ENCODE data around the gene TBPL1. TPM values are rescaled to one million over a fixed set of nuclear protein-coding genes. Genes with fewer than 3 reads are reported as not detected.

TBPL1 gene
- total RNA-seq, 2 donors from 2014 or later, result 27.7 to 30.8 TPM

DNA sequence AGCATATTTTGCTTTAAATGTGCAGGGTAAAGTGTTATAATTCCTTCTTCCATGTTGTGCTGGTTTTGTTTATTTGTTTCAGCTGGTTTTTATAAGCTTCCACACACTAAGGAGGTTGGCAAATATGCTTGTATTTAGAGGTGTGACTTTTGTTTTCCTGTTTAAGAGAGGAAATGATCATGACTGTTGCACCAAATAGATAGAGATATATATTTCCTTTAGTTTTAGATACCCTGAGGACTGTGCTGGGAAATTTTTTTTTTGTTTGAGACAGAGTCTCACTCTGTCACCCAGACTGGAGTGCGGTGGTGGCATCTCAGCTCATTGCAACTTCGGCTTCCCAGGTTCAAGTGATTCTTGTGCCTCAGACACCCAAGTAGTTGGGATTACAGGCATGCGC is 5.8 kb downstream of the TBPL1 start:
- intact Hi-C loops (cut with DNase I), result no loop called here
- peaks cover 5% of the 10 kb centered on the region for H3K4me1 ChIP-seq (replicated peaks)
- 86% methylated on average over 3 of the region's 3 CpGs for WGBS
- no peaks in the 10 kb centered on the region for H3K27me3 ChIP-seq (replicated peaks; ENCODE audit: insufficient read depth)
- no peak overlapping the region for H3K27ac ChIP-seq
- no peak overlapping the region for H3K4me3 ChIP-seq
- no peak for DNase-seq (ENCODE audit: low spot score)
- TF ChIP-seq POLR2AphosphoS5 (IDR thresholded peaks at IDR 0.05) (no peak), CTCF (IDR thresholded peaks at IDR 0.05) (no peak), POLR2A (IDR thresholded peaks at IDR 0.05) (no peak)
- H3K9me3 ChIP-seq, result no peaks in the 10 kb centered on the region
- H3K36me3 ChIP-seq, result no peaks in the 10 kb centered on the region

- peaks cover 2% of the 10 kb centered on the region for H3K4me1 ChIP-seq (replicated peaks)
- H3K27me3 ChIP-seq (replicated peaks; ENCODE audit: insufficient read depth), result no peaks in the 10 kb centered on the region
- intact Hi-C loops (cut with DNase I), result no loop called here
- TF ChIP-seq CTCF (IDR thresholded peaks at IDR 0.05) (no peak), POLR2A (IDR thresholded peaks at IDR 0.05) (no peak), POLR2AphosphoS5 (IDR thresholded peaks at IDR 0.05) (no peak)
- H3K4me3 ChIP-seq, result no peak overlapping the region
- H3K36me3 ChIP-seq, result no peaks in the 10 kb centered on the region
- no peak for DNase-seq (ENCODE audit: low spot score)
- no peak overlapping the region for H3K27ac ChIP-seq
- no peaks in the 10 kb centered on the region for H3K9me3 ChIP-seq
- 81% methylated on average over 4 of the region's 4 CpGs for WGBS
Observed at GRCh38 chr6:133959667-133960368, 6.8 kb downstream of the TBPL1 start.

DNA sequence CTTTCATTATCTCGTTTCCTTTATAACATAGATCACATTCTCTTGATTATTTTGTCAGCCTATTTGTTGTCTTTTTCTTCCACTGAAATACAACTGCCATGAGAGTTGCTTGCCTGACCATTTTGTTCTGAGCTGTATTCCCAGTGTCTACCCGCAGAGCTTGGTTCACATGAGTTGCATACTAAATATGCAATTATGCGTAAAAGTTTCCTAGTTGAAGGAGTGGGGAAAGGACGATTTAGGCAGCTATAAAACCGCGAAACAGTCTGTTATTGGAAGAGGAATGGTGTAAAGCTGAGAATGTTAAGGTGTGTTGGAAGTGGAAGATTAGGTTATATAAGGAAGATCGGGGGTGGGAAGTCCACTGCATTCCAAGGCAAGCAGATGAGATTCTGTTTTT is 8.8 kb downstream of the TBPL1 start:
- DNase-seq (ENCODE audit: low spot score), result no peak
- TF ChIP-seq CTCF (IDR thresholded peaks at IDR 0.05), result no peak
- no peak for TF ChIP-seq POLR2A (IDR thresholded peaks at IDR 0.05)
- no peak for TF ChIP-seq POLR2AphosphoS5 (IDR thresholded peaks at IDR 0.05)
- H3K27ac ChIP-seq, result no peak overlapping the region
- WGBS, result 87% methylated on average over 7 of the region's 7 CpGs
- H3K27me3 ChIP-seq (replicated peaks; ENCODE audit: insufficient read depth), result no peaks in the 10 kb centered on the region
- peaks cover 2% of the 10 kb centered on the region for H3K4me1 ChIP-seq (replicated peaks)
- intact Hi-C loops (cut with DNase I), result no loop called here
- H3K9me3 ChIP-seq, result no peaks in the 10 kb centered on the region
- no peak overlapping the region for H3K4me3 ChIP-seq
- H3K36me3 ChIP-seq, result no peaks in the 10 kb centered on the region

DNA sequence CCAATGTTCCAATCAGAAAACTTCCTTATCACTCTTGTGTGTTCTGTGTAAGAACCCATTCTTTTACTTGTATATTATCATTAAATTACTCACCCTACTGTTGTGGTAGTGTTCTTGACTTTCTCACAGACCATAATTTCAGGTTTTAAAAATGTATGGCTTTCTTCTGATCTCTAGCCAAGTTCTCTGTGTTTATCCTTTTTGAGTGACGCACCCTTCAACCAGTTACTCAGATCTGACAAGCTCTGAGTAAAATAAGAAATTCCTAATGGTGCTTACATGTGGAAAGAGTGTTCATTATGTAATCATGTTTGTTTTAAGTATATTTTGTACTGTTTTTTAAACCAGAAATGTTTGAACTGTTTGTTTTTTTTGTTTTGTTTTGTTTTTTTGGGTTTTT is 11.0 kb downstream of the TBPL1 start:
- 54% methylated on average over 1 of the region's 1 CpG for WGBS
- TF ChIP-seq CTCF (IDR thresholded peaks at IDR 0.05) (no peak), POLR2A (IDR thresholded peaks at IDR 0.05) (no peak), POLR2AphosphoS5 (IDR thresholded peaks at IDR 0.05) (no peak)
- no peaks in the 10 kb centered on the region for H3K36me3 ChIP-seq
- no peak overlapping the region for H3K27ac ChIP-seq
- no peaks in the 10 kb centered on the region for H3K9me3 ChIP-seq
- H3K4me3 ChIP-seq, result no peak overlapping the region
- no peaks in the 10 kb centered on the region for H3K27me3 ChIP-seq (replicated peaks; ENCODE audit: insufficient read depth)
- intact Hi-C loops (cut with DNase I), result no loop called here
- no peak for DNase-seq (ENCODE audit: low spot score)
- peaks cover 2% of the 10 kb centered on the region for H3K4me1 ChIP-seq (replicated peaks)

DNA sequence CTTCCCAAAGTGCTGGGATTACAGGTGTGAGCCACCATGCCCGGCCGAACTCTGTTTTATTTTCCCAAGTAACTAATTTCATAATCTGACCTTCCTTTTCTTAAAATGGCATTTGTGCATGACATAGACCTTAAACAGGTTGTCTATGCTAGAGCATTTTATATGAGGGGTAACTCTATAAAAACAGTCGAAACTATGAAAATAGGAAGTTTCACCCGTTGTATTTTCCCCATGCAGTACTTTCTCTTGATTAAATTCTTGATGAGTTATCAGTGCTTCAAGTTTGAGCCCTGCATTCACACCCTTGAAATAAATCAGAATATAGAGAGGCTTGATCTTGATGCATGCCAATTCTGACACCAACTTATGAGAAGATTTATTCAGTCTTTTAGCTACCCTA is 11.7 kb downstream of the TBPL1 start:
- intact Hi-C loops (cut with DNase I), result no loop called here
- no peaks in the 10 kb centered on the region for H3K36me3 ChIP-seq
- DNase-seq (ENCODE audit: low spot score), result no peak
- TF ChIP-seq POLR2A (IDR thresholded peaks at IDR 0.05), result no peak
- no peak for TF ChIP-seq CTCF (IDR thresholded peaks at IDR 0.05)
- TF ChIP-seq POLR2AphosphoS5 (IDR thresholded peaks at IDR 0.05), result no peak
- no peaks in the 10 kb centered on the region for H3K9me3 ChIP-seq
- WGBS, result 89% methylated on average over 4 of the region's 4 CpGs
- H3K4me3 ChIP-seq, result no peak overlapping the region
- H3K4me1 ChIP-seq (replicated peaks), result peaks cover 6% of the 10 kb centered on the region
- H3K27ac ChIP-seq, result no peak overlapping the region
- H3K27me3 ChIP-seq (replicated peaks; ENCODE audit: insufficient read depth), result no peaks in the 10 kb centered on the region

All from prostate gland (tissue), 2 donors.